HG02623 (cell line): ENCODE measurements around the gene CEBPB.

ENCODE experiments used
- ATAC-seq: cut with Tn5 transposase; IDR thresholded peaks from one replicate; pipeline ENCODE4 v1.9.1; 2021; ENCODE audit warnings: moderate library complexity; ENCODE audit not compliant: unreplicated experiment

CEBPB gene

DNA sequence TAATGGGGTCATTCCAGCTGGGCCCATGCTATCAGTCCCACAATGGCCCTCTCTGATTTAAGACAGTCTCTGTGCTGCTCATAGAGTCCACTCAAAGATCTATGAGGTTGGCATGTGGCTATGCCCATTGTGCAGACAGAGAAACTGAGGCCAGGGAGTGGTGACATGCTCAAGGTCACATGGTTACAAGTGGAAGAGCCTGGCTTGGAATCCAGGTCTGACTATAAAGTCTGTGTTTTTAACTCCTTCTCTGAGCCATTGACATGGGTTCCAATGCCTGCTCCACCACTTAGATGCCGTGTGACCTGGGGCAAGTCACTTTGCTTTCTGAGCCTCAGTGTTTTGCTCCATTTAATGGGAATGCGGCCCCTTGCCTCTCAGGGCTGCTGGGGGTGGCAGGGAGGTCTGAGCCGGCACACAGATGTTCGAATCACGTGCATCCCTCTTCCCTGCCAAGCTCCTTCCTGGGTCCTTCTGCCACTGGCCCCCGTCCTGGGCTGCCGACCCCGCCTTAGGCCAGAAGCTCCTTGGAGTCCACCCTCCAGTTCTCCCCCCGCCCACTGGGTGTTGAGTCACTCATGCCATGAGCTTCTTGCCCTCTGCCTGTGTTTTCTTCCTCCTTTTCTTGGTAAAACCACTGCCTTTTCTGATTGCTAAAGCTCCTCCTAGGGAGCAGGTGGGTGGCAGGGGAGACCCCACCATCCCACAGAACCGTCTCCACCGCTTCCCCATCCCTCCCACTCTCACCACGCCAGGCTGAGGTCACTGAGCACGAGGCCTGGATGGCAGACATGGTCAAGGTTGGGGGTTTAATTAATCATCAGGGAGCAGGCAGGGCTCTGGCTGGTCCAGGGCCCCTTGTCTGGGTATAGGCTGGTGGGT lies 35.7 kb downstream of the CEBPB start:
- ATAC-seq, result no peak

GRCh38 chr20:50227506-50227905 lies 36.9 kb downstream of the CEBPB start:
- no peak for ATAC-seq

- ATAC-seq, result no peak
Measured at GRCh38 chr20:50229156-50229607, 38.6 kb downstream of the CEBPB start.

GRCh38 chr20:50230184-50230583 lies 39.6 kb downstream of the CEBPB start:
- ATAC-seq, result no peak

- no peak for ATAC-seq
Measured at GRCh38 chr20:50230871-50231560, 40.4 kb downstream of the CEBPB start.

GRCh38 chr20:50231854-50232253 lies 41.2 kb downstream of the CEBPB start:
- no peak for ATAC-seq

DNA sequence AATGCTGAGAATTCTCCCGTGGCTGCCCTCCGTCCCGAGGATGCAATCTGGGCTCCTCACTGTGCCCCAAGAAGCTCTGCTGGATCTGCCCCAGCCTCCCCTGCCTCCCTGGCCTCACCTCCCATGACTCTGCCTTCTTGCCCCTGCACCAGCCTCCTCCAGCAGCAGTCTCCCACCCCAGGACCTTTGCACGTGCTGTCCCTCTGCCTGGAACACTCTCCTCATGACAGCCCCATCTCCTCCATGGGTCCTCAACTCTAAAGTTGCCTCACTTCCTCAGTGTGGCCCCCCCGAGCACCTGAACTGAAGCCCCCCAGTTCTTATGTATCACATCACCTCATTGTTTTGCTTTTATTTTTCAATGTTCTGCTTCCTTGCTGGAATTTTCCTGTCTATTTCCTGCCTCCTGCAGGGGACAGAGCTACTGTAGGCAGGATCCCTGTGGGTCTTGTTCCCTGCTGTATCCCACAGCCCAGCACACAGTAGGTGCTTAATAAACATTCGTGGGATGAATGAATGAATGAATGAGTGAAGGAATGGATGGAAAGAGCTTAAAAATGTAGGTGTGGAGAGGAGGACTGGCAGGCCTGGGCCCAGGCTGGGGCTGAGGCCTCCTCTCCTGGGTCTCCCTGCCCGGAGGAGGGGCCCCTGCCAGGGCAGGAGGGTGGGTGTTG lies 42.2 kb downstream of the CEBPB start:
- no peak for ATAC-seq

GRCh38 chr20:50233325-50234212 lies 42.9 kb downstream of the CEBPB start:
- ATAC-seq, result no peak

GRCh38 chr20:50234288-50234687 lies 43.7 kb downstream of the CEBPB start:
- ATAC-seq, result no peak

GRCh38 chr20:50237349-50237748 lies 46.7 kb downstream of the CEBPB start:
- ATAC-seq, result no peak

- no peak for ATAC-seq
Measured at GRCh38 chr20:50238081-50238800, 47.6 kb downstream of the CEBPB start.

GRCh38 chr20:50240092-50240491 lies 49.5 kb downstream of the CEBPB start:
- no peak for ATAC-seq

- ATAC-seq, result no peak
Measured at GRCh38 chr20:50242178-50242514, 51.5 kb downstream of the CEBPB start.
